Measurements from ENCODE around the gene FHL1.

- TF ChIP-seq, protein P1, sequence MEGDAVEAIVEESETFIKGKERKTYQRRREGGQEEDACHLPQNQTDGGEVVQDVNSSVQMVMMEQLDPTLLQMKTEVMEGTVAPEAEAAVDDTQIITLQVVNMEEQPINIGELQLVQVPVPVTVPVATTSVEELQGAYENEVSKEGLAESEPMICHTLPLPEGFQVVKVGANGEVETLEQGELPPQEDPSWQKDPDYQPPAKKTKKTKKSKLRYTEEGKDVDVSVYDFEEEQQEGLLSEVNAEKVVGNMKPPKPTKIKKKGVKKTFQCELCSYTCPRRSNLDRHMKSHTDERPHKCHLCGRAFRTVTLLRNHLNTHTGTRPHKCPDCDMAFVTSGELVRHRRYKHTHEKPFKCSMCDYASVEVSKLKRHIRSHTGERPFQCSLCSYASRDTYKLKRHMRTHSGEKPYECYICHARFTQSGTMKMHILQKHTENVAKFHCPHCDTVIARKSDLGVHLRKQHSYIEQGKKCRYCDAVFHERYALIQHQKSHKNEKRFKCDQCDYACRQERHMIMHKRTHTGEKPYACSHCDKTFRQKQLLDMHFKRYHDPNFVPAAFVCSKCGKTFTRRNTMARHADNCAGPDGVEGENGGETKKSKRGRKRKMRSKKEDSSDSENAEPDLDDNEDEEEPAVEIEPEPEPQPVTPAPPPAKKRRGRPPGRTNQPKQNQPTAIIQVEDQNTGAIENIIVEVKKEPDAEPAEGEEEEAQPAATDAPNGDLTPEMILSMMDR (IDR thresholded peaks at IDR 0.05; ENCODE audit: low read depth, low read length) = no peak
- TF ChIP-seq EZH2phosphoT487 (IDR thresholded peaks at IDR 0.05; ENCODE audit: low read depth) = no peak
Measured at GRCh38 chrX:136228839-136229207, 81.5 kb downstream of the FHL1 start.
